HUES64 (cell line): Measurements from ENCODE around the gene PERP.

Experiments
- H3K27ac ChIP-seq: 2 replicates; pipeline ENCODE4 v1.7.0; 2013; ENCODE audit warnings: low read depth, low read length, inconsistent platforms
- H3K27me3 ChIP-seq: 2 replicates; pipeline ENCODE4 v1.6.1; 2013; ENCODE audit warnings: mild to moderate bottlenecking, low read length; ENCODE audit not compliant: insufficient read depth
- H3K36me3 ChIP-seq: 2 replicates; pipeline ENCODE4 v1.6.1; 2013; ENCODE audit warnings: mild to moderate bottlenecking, low read length; ENCODE audit not compliant: insufficient read depth
- H3K4me1 ChIP-seq: 2 replicates; pipeline ENCODE4 v1.6.1; 2013; ENCODE audit warnings: mild to moderate bottlenecking, low read length, moderate library complexity; ENCODE audit not compliant: insufficient read depth
- H3K4me3 ChIP-seq: 2 replicates; pipeline ENCODE4 v1.5.1; 2013; ENCODE audit warnings: mild to moderate bottlenecking, low read length, moderate library complexity
- H3K9ac ChIP-seq: 2 replicates; pipeline ENCODE4 v1.6.1; 2013; ENCODE audit warnings: mild to moderate bottlenecking, low read depth, low read length
- H3K9me3 ChIP-seq: 2 replicates; pipeline ENCODE4 v1.6.1; 2013; ENCODE audit warnings: low read depth, low read length; ENCODE audit not compliant: insufficient read depth
- WGBS: fragments of 150-250, 120-280 bp; methylation state at CpG from one replicate; pipeline ENCODE4 v1.1.7; 2013; ENCODE audit warnings: missing lambda C conversion rate; 5-methylcytosine and 5-hydroxymethylcytosine counted together

The PERP gene

DNA sequence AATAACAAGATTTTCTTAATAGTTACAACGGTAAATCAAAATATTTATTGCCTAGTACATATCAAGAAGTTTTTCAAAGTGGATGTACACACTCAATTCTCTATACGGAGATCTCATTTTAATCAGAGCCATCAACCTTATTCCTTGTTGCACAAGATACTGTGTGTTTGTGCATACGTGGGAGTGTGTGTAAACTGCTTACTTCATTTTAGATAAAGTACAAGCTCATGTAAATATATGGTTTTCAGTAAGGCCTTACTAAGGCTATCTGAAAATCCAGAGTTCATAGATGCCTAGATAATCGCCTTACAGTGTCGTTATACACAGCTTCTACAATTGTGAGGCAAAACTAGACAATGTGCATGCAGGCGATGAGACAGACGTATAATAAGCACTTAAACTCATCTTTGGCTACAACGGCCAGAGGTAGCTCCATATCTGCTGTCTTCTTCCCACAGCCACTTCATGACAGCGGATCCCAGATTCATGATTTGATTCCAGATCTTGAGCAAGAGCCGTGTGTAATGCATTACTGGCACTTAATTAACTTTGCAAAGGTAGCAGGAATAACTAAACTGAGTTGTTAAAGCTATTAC, 2.5 kb downstream of the PERP start:
- H3K9me3 ChIP-seq, result no peaks in the 10 kb centered on the region
- H3K4me1 ChIP-seq, result peaks cover 32% of the 10 kb centered on the region
- H3K27ac ChIP-seq, result 0 out of 2 replicates have a peak overlapping the region, but pooled peaks have one; percentile 80
- peak overlapping the region; percentile 66; the same call in 1 of the 2 replicates for H3K4me3 ChIP-seq
- no peaks in the 10 kb centered on the region; the same call in 1 of the 2 replicates for H3K36me3 ChIP-seq
- peaks cover 15% of the 10 kb centered on the region for H3K27me3 ChIP-seq
- peak overlapping the region; percentile 84; the same call in 1 of the 2 replicates for H3K9ac ChIP-seq
- WGBS, result 85% methylated on average over 8 of the region's 10 CpGs

DNA sequence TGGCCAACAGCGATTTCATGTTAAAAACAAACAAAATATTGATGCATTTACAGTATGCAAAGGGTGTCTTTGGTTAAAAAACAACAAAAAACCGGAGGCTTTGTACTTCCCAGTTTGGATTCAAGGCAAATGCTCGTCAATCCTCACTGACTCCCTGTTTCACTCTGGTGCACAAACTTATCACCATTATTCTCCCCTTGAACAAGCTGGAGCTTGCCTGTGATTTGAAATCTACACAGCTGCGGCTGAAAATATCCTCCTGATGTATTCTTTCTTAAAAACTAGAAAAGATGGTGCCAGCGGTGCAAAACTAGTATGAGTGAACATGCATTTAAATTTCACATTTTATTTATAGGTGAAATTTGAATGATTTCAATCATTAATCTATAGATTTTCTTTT, 3.3 kb downstream of the PERP start:
- WGBS, result 82% methylated on average over 4 of the region's 5 CpGs
- Histone ChIP-seq H3K36me3 (peaks cover 1% of the 10 kb centered on the region; the same call in 1 of the 2 replicates), H3K9me3 (no peaks in the 10 kb centered on the region), H3K9ac (no peak overlapping the region), H3K27ac (no peak overlapping the region), H3K4me3 (no peak overlapping the region), H3K27me3 (peaks cover 15% of the 10 kb centered on the region), H3K4me1 (peaks cover 32% of the 10 kb centered on the region)

DNA sequence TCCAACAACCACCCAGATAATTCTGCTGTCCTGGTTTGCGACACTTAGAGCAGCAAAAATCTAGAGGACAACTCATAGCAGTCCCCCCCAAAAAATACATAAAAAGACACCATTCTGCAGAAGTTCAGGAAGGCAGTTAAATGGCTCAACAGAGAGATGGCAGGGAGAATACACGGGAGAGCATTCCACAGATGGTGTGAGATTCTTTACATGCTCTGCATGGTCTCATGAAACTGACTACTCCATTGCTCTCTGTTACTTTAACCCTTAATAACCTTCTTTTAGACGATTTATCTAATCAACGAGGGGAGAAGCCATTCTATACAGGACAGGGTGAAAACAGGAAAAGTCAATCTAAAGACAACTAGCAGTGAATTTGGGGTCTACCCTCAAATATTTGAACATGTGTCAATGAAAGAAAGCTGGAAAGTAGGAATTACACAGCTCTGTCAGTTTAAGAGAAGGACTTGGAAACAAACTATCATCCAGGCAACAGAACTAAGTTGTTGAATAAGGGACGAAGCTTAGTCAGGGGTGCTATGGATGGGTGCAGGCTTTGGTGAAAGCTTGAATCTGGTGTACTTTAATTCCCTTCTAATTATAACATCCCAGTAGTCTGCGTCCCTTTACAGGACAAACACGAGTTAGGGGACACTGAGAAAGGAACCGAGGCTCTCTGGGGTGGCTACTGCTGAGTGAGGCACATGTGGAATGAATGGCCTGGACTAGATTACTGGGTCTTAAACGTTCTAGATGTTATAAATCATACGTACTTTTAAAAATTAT, 5.1 kb downstream of the PERP start:
- WGBS, result 86% methylated on average over 8 of the region's 10 CpGs
- H3K27ac ChIP-seq, result no peak overlapping the region
- no peaks in the 10 kb centered on the region for H3K27me3 ChIP-seq
- H3K36me3 ChIP-seq, result peaks cover 8% of the 10 kb centered on the region; the same call in 1 of the 2 replicates
- H3K4me1 ChIP-seq, result peaks cover 29% of the 10 kb centered on the region
- no peak overlapping the region for H3K9ac ChIP-seq
- no peak overlapping the region for H3K4me3 ChIP-seq
- H3K9me3 ChIP-seq, result no peaks in the 10 kb centered on the region

DNA sequence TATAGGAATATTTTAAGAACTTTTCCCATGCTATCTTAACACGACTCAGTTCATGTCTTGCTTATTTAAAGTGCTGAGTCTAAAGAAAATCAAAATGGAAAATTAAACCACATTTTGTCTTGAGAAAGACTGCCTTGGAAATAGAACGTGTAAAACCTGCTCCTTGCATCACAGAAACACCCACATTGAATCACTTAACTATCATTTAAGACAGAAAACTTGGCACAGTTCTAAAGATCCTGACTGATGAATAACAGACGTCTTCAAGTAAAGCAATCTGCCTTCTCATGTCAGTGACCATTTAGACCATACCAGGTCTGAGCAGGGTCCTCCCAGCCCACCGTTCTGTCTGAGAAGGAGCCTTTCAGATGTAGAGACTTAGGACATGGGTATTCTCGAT, 7.4 kb downstream of the PERP start:
- no peaks in the 10 kb centered on the region for H3K27me3 ChIP-seq
- no peak overlapping the region for H3K27ac ChIP-seq
- no peak overlapping the region for H3K4me3 ChIP-seq
- WGBS, result 95% methylated on average over 5 of the region's 5 CpGs
- peaks cover 27% of the 10 kb centered on the region for H3K36me3 ChIP-seq
- peaks cover 19% of the 10 kb centered on the region; the same call in 1 of the 2 replicates for H3K4me1 ChIP-seq
- no peaks in the 10 kb centered on the region for H3K9me3 ChIP-seq
- H3K9ac ChIP-seq, result no peak overlapping the region

DNA sequence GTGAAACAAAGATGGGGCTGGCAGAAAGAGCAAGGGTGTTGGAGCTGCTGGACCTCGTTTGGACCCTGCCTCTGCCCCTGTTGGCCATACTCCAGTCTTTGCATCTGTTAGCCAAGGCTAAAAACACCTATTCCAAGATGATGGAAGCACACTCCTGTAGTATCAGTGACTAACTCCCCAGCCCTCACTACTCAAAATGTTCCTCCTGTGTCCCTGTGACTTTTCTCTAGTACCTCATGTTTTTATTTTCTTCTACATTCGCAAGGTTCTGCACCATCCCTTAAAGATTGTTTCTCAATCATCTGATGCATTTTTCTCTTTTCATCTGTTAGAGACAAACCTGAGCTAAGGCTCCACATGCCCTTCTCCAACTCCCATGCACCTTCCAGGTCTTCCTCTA, 8.9 kb downstream of the PERP start:
- WGBS, result 93% methylated on average over 2 of the region's 2 CpGs
- H3K9me3 ChIP-seq, result no peaks in the 10 kb centered on the region
- H3K9ac ChIP-seq, result no peak overlapping the region
- H3K27ac ChIP-seq, result no peak overlapping the region
- peaks cover 42% of the 10 kb centered on the region for H3K36me3 ChIP-seq
- H3K4me1 ChIP-seq, result peaks cover 6% of the 10 kb centered on the region; the same call in 1 of the 2 replicates
- no peaks in the 10 kb centered on the region for H3K27me3 ChIP-seq
- no peak overlapping the region for H3K4me3 ChIP-seq

DNA sequence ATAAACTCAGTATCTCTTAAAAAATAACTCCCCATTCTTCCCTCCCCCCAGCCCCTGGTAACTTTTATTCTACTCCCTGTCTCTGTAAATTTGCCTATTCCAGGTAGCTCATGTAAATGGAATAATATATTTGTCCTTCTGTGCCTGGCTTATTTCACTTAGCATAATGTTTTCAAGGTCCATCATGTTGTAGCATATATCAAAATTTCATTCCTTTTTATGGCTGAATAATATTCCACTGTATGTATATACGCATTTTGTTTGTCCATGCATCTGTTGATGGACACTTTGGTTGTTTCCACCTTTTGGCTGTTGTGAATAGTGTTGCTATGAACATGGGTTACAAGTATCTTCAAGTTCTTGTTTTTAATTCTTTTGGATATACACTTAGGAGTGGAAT, 13.0 kb downstream of the PERP start:
- 94% methylated on average over 1 of the region's 1 CpG for WGBS
- Histone ChIP-seq H3K4me1 (peaks cover 7% of the 10 kb centered on the region; the same call in 1 of the 2 replicates), H3K9me3 (no peaks in the 10 kb centered on the region), H3K9ac (no peak overlapping the region), H3K27ac (no peak overlapping the region), H3K27me3 (no peaks in the 10 kb centered on the region), H3K4me3 (no peak overlapping the region), H3K36me3 (peaks cover 75% of the 10 kb centered on the region)

DNA sequence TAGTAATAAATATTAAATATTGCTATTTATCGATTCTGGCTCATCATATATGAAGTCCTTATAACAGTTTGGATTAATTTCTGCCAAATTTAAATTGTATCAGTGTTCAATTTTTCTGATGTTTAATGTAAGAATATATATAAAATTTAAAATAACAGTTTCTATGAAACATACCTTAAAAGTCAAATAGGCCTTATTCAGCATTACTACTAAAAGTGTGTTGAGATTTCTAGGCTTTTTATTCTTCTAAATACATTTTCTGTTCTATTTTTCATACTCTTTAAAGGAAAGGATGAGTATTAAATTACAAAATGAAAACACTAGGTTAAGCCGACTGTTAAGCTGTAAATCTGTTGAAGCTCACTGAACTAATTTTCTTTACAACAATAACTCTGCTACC, 13.6 kb downstream of the PERP start:
- H3K9ac ChIP-seq, result no peak overlapping the region
- H3K4me1 ChIP-seq, result peaks cover 9% of the 10 kb centered on the region; the same call in 1 of the 2 replicates
- WGBS, result 86% methylated on average over 1 of the region's 2 CpGs
- H3K27me3 ChIP-seq, result no peaks in the 10 kb centered on the region
- H3K36me3 ChIP-seq, result peaks cover 73% of the 10 kb centered on the region
- no peak overlapping the region for H3K4me3 ChIP-seq
- H3K9me3 ChIP-seq, result no peaks in the 10 kb centered on the region
- H3K27ac ChIP-seq, result no peak overlapping the region

DNA sequence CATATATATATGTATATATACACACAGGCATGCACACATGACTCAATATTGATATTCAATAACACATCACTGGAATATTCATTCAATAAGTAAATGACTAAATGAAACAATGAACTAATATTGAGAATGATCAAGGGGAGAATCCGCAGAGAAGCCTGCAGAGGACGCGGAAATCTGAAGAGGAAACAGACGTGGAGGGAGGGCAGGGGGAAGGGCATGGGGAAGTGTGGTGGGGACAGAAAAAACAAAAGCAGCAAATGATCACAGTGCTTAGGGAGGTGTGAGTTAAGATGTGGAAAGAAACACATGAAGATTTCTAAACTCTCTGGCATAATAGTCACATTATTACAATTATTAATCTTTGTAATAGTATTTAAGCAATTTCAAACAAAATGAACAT, 14.5 kb downstream of the PERP start:
- H3K36me3 ChIP-seq, result peaks cover 67% of the 10 kb centered on the region
- 74% methylated on average over 4 of the region's 4 CpGs for WGBS
- no peaks in the 10 kb centered on the region for H3K27me3 ChIP-seq
- no peaks in the 10 kb centered on the region for H3K9me3 ChIP-seq
- H3K9ac ChIP-seq, result no peak overlapping the region
- no peak overlapping the region for H3K27ac ChIP-seq
- H3K4me3 ChIP-seq, result no peak overlapping the region
- H3K4me1 ChIP-seq, result peaks cover 19% of the 10 kb centered on the region

DNA sequence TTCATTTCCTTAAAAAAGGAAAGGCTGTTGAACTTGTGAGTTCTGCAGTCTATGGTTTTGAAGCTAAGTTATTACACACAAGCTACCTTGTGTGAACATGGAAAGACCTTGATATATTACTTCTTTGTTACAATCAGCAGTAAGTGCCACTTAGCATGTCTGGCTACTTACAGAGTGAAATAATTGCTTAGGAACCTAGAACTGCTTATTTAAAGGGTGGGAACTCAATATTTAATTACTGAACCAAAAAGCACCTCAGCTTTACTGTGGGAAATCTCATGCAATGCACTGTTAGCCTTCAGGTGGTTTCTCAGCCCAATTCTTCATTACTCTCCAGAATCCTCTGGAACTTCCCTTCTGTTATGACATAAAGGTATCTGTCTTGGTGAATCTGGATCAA, 17.9 kb downstream of the PERP start:
- Histone ChIP-seq H3K27me3 (no peaks in the 10 kb centered on the region), H3K36me3 (peaks cover 43% of the 10 kb centered on the region), H3K9ac (no peak overlapping the region), H3K9me3 (no peaks in the 10 kb centered on the region), H3K4me3 (no peak overlapping the region), H3K27ac (no peak overlapping the region), H3K4me1 (peaks cover 33% of the 10 kb centered on the region)

DNA sequence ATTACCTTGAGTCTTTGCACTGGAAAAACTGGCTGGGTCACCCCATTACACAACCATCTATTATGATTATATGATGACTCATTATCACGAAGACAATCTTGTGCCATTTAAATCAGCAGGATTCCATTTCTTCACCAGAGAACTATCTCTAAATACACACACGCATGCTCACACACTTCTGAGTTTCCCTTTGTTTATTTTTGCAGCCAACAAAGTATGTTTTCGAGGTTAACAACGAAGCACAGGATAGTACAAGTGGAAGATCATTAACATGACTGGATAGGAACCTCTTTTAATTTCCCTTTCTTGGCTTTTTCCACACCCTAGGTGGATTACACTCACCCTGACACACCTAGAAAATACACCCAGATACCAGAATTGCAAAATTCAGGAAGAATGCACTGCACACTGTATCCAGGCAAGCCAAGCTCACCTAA, 18.9 kb downstream of the PERP start:
- H3K27ac ChIP-seq, result peak overlapping the region; percentile 36; the same call in 1 of the 2 replicates
- H3K9me3 ChIP-seq, result no peaks in the 10 kb centered on the region
- WGBS, result 80% methylated on average over 4 of the region's 4 CpGs
- H3K4me1 ChIP-seq, result peaks cover 31% of the 10 kb centered on the region
- H3K27me3 ChIP-seq, result no peaks in the 10 kb centered on the region
- H3K36me3 ChIP-seq, result peaks cover 34% of the 10 kb centered on the region
- H3K4me3 ChIP-seq, result no peak overlapping the region
- H3K9ac ChIP-seq, result no peak overlapping the region

DNA sequence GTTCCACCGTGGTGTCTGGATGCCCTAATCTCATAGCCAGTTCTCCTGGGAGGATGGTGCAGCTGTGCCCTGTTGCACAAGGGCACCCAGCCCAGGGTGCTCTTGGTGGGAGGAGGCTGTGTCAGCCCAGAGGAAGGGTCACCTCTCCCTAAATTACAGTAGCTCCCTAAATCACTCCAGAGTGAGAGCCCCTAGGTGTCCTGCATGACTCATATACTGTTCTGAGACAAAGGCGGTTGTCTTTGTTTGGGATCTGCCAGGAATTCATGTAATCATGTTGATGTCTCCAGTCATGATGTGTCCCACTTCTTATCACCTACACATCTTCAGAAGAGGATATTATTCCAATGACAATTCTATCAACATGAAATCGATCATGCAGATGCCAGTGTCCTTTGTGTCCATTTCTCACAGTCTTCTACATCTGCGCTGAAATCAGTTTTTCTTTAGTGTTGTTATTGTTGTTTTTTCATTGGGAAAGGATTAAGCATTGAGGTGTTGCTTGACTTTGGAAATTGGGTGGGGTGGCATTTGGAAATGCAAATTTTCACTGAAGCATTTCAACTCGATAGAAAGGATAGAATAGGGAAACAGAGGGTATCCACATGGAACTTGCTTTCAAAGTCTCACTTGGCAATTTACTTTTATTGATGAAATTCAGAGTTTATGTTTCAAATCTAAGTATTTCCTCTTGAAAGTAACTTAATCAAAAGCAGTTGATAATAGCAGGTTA, 19.5 kb downstream of the PERP start:
- Histone ChIP-seq H3K36me3 (peaks cover 28% of the 10 kb centered on the region), H3K27me3 (no peaks in the 10 kb centered on the region), H3K4me3 (no peak overlapping the region), H3K9me3 (no peaks in the 10 kb centered on the region), H3K27ac (peak overlapping the region; percentile 75), H3K4me1 (peaks cover 26% of the 10 kb centered on the region), H3K9ac (no peak overlapping the region)
- 65% methylated on average over 5 of the region's 5 CpGs for WGBS
